Mammary epithelial cell (primary cell): ENCODE data around the gene RBM8A.

Experiments
- CTCF ChIP-seq, 2 donors: IDR thresholded peaks in 1 of 2; conservative IDR thresholded peaks in 1 of 2; 2 replicates each; pipeline ENCODE4 v1.5.1; 2011 to 2012; ENCODE audit warnings: inconsistent platforms in 2 of 2, low read length in 2 of 2, mild to moderate bottlenecking in 2 of 2, control low read depth in 1 of 2, low read depth in 1 of 2; ENCODE audit not compliant: insufficient read depth in 1 of 2; ENCODE audit errors: extremely low read depth in 1 of 2
- EZH2 ChIP-seq: IDR thresholded peaks from 2 replicates; pipeline ENCODE4 v1.6.1; 2012; ENCODE audit warnings: low read length, inconsistent platforms, borderline replicate concordance

GRCh38 chr1:145877923-145878486, 49.3 kb downstream of the RBM8A start:
- TF ChIP-seq CTCF (conservative IDR thresholded peaks at IDR 0.05 in 1 of 2, IDR thresholded peaks at IDR 0.05 in 1 of 2; ENCODE audit: extremely low read depth in 1 of 2, insufficient read depth in 1 of 2, low read depth in 1 of 2, low read length in 2 of 2) (no peak), EZH2 (no peak)
